NCI-H1930 (cell line): ENCODE results near the gene ZNF804A.
"Not testable (repeated sequence)": the region's sequence is repeated elsewhere in the genome, so short reads cannot be mapped to it uniquely, and the experiment has no call there.

Source experiments
- DNase-seq, 2 experiments: peaks; one replicate each; lab custom pipeline; 2025; lab: John Stamatoyannopoulos, UW

ZNF804A gene

GRCh38 chr2:184727813-184728212 lies 129.5 kb downstream of the ZNF804A start:
- DNase-seq = no peak

GRCh38 chr2:184728411-184728810 lies 130.1 kb downstream of the ZNF804A start:
- no peak for DNase-seq

- no peak for DNase-seq
Observed at GRCh38 chr2:184729581-184729980, 131.3 kb downstream of the ZNF804A start.

GRCh38 chr2:184730288-184730687 lies 132.0 kb downstream of the ZNF804A start:
- DNase-seq = no peak

- no peak for DNase-seq
Observed at GRCh38 chr2:184734338-184734737, 136.0 kb downstream of the ZNF804A start.

GRCh38 chr2:184735611-184736010 lies 137.3 kb downstream of the ZNF804A start:
- no peak for DNase-seq

GRCh38 chr2:184743096-184743495 lies 144.8 kb downstream of the ZNF804A start:
- no peak for DNase-seq

GRCh38 chr2:184756161-184756560 lies 157.8 kb downstream of the ZNF804A start:
- DNase-seq = no peak

- DNase-seq = no peak
Observed at GRCh38 chr2:184756885-184757284, 158.6 kb downstream of the ZNF804A start.

GRCh38 chr2:184759557-184760255 lies 161.4 kb downstream of the ZNF804A start:
- not testable (repeated sequence) for DNase-seq

GRCh38 chr2:184760931-184761330 lies 162.6 kb downstream of the ZNF804A start:
- no peak for DNase-seq

GRCh38 chr2:184765112-184765895 lies 167.0 kb downstream of the ZNF804A start:
- no peak for DNase-seq

GRCh38 chr2:184767059-184767458 lies 168.7 kb downstream of the ZNF804A start:
- no peak for DNase-seq

- DNase-seq = no peak
Observed at GRCh38 chr2:184769023-184769422, 170.7 kb downstream of the ZNF804A start.

- no peak for DNase-seq
Observed at GRCh38 chr2:184769686-184770085, 171.4 kb downstream of the ZNF804A start.

GRCh38 chr2:184779777-184780176 lies 181.4 kb downstream of the ZNF804A start:
- DNase-seq = no peak

- no peak for DNase-seq
Observed at GRCh38 chr2:184780384-184780783, 182.1 kb downstream of the ZNF804A start.

- DNase-seq = no peak
Observed at GRCh38 chr2:184780944-184781343, 182.6 kb downstream of the ZNF804A start.

- no peak for DNase-seq
Observed at GRCh38 chr2:184783576-184783975, 185.2 kb downstream of the ZNF804A start.

- DNase-seq = no peak
Observed at GRCh38 chr2:184793176-184793575, 194.8 kb downstream of the ZNF804A start.

GRCh38 chr2:184799379-184799778 lies 201.1 kb downstream of the ZNF804A start:
- no peak for DNase-seq

GRCh38 chr2:184814421-184814820 lies 216.1 kb downstream of the ZNF804A start:
- no peak for DNase-seq

- no peak for DNase-seq
Observed at GRCh38 chr2:184815824-184816223, 217.5 kb downstream of the ZNF804A start.
